Activated CD8-positive, alpha-beta memory T cell treated with anti-CD3 and anti-CD28 coated beads for 1 hour (primary cell): ENCODE data around the gene CCNY.

Experiments
- DNase-seq, 2 donors: peaks; one replicate each; pipeline ENCODE4 v3.0.0-alpha.2; 2020; ENCODE audit warnings: low read depth in 1 of 2; ENCODE audit errors: extremely low read depth in 1 of 2

CCNY gene

GRCh38 chr10:35423505-35424306 is 87.4 kb downstream of the CCNY start:
- DNase-seq = no peak

GRCh38 chr10:35424680-35425285 is 88.5 kb downstream of the CCNY start:
- DNase-seq = no peak

GRCh38 chr10:35425595-35425994 is 89.3 kb downstream of the CCNY start:
- DNase-seq = no peak

DNA sequence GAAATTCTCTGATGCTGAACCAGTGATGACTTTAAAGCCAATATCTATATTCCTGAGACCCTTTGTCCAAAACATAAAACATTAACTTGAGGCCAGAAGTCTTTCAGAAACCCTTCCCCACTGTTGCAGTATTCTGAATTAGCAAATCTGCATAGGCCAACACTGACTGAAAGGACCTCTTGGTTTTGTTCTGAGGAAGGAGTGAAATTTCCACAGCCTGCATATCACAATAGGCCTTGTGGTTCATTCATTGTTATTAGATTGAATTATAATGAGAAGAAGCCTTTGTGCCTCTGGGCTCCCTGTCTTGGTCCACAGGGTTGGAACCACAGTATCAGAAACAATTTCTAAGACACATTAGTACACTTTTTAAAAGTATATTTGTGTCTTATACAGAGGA is 90.3 kb downstream of the CCNY start:
- DNase-seq = no peak

DNA sequence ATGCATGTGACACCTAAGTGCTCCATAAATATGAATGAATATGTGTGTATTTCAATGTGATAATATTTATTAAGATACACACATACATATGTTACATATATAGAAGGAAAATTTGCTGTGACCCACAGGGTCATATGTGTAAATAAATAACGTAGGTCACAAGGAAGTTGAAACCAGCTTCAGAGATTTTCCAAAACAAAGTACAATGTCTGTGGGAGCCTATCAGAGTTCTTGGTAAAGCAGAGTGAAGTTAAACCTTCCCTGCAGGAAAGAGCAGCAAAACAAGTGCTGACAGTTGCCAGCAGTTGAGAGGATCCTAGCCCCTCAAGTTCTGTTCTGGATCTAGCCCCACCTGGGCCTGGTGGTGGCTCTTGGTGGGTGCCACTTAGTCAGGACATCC is 91.2 kb downstream of the CCNY start:
- no peak for DNase-seq

GRCh38 chr10:35428521-35428920 is 92.2 kb downstream of the CCNY start:
- DNase-seq = no peak

GRCh38 chr10:35432781-35433338 is 96.6 kb downstream of the CCNY start:
- DNase-seq = no peak

DNA sequence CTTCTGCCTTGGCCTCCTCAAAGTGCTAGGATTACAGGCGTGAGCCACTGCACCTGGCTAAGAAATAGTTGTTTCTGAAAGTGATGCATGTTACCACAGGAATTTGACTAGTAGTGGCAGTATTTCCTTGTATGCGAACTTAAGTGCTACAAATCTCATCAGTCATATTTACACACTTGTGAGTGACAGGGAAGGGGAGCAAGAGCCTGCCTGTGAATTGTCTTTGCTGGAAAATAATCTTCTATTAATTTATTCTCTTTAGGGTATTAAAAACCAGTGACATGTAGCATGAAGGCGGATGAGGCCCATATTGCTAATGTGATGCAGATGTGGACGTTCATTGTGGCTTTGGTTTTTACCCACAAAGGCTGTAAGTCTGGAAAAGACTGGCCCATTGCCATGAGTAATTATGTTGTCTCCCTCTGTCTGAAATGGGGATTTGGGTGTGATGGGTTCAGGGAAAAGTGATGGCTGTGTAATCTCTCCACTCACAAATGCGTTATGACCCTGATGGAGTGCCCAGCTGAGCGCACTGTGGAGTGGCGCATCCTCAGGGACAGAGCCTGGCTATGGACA is 97.6 kb downstream of the CCNY start:
- no peak for DNase-seq

DNA sequence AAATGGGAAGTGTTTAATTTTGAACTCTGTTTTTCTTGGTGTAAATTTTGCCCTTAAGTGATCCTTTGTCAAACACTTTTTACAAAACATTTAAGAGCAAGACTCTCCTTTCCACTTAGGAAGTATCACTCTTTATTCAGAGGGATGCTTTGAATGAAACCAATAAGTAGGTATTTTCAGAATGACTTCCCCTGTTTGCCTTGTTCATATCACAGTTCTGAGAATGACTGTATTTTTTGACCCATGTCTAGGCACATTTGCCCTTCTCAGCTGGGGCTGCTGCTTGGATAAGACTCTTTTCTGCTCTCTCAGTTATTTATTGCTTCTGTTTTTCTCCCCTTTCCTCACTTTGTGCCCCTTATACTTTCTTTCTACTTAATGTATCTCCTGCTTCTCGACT is 98.2 kb downstream of the CCNY start:
- no peak for DNase-seq

GRCh38 chr10:35435824-35436223 is 99.5 kb downstream of the CCNY start:
- DNase-seq = no peak

GRCh38 chr10:35437829-35438228 is 101.5 kb downstream of the CCNY start:
- DNase-seq = no peak

GRCh38 chr10:35438718-35439571 is 102.6 kb downstream of the CCNY start:
- DNase-seq = no peak

DNA sequence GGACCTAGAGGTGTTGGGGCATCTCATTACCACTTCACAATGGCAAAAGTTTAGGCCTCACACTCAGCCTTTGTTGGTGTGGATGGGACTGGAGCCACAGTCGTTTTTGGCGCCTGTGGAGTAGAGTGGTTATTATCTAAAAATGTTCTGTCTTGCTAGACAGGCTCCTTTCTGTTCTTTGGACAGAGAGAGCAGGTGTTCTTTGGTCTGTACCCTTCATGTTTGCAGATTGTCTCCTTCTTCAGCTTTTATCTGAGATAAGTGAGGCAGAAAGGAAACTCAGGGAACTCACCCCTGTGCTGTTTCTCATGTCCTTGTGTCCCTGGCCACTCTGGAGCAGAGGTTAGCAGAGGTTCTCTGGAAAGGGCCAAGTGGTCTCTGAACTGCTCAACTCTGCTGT is 103.7 kb downstream of the CCNY start:
- no peak for DNase-seq

GRCh38 chr10:35442028-35442427 is 105.7 kb downstream of the CCNY start:
- DNase-seq = no peak

GRCh38 chr10:35442592-35442991 is 106.3 kb downstream of the CCNY start:
- no peak for DNase-seq

DNA sequence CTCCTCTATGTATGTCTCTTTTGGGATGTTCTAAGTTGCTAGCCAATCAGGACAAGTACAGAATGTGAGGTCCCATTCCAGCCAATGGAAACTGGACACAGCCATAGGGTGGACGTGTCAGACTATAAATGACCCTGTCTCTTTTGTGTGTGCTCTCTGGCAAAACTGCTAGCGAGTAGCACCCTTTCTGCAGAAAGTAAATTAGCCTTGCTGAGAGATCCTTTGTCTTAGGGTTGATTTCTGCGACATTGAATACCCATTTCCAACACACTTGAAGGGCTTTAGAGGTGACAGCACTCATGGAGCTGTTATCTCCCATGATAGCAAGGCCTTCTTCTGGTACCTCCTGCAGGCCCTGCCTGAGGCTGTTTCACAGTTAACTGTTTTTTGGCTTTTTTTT is 107.5 kb downstream of the CCNY start:
- no peak for DNase-seq

DNA sequence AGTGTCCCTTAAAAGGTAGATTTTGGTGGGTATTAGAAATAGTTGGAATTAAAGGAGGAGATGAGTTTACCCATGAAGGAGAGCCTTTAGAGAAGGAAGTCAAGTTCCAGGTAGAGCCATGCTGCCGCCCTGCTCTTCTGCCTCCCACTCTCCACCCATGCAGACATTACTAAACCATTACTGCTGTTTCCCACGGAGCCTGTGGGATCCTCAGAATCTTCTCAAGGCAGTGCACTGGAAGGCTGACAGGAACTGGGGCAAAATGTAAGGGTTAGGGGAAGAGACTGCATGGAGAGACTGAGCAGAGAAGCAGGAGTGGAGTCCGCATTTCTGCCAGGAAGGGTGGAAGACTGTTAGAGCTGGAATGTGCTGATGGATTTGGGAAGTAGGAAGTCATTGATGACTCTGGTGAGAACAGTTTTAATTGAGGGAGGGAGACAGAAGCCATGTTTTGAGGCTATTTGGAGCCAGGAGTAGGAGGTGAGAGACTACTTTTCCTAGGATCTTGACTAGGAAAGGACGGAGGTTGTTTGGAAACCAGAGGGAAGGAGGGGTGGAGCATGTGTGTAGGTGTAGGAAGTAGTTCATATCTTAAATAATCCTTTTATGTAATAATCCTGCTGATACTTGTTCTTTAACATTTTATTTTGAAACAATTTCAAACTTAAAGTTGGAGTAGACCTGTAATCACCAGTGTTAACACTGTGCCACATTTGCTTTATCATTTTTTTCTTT is 109.0 kb downstream of the CCNY start:
- DNase-seq = no peak

GRCh38 chr10:35446439-35446838 is 110.1 kb downstream of the CCNY start:
- no peak for DNase-seq

DNA sequence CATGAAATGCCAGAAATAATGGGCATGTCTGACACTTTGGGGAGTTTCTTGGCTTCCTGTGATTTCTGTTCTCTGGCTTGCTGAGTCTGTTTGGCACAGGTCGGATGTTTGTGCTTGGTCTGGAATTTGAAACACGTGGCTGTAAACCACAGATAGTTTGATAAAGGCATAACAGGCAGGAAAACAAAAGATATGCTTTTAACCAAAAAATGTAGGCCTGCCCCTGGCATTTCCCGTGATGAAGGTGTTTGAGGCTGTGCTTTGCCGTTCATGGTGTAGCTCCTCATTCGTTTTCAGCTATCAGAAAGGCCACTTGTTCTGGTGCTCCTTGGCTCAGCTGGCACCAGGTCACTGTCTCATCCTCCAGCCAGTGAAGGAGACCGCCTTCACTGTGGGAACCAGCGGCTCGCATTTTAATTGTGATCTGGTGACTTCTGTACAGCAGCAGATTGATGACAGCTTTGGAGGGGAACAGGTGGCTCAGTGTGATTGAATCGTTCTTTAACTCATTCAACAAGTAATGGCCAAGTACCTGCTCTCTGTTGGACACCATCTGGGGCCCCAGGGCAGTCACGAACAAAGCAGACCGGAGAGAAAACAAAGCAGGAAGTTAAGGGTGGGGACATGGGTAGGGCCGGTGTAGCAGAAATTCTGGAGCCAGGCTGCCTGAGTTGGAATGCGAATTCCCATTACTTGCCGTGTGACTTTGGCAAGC is 111.5 kb downstream of the CCNY start:
- DNase-seq = no peak
